Trophoblast cell (in vitro differentiated cells and primary cell): Measurements from ENCODE around the gene VPS4B.
"Not testable (repeated sequence)": the region's sequence is repeated elsewhere in the genome, so short reads cannot be mapped to it uniquely, and the experiment has no call there.

Experiments
- DNase-seq, 2 donors: peaks; one replicate each; pipeline ENCODE4 v3.0.0-alpha.2; 2016
- H2AFZ ChIP-seq: 2 replicates; pipeline ENCODE4 v1.6.1; 2013; ENCODE audit warnings: low read length, moderate library complexity, mild to moderate bottlenecking; ENCODE audit not compliant: insufficient read depth, poor library complexity
- H2AK5ac ChIP-seq: 2 replicates; pipeline ENCODE4 v1.6.1; 2013; ENCODE audit warnings: mild to moderate bottlenecking, low read length
- H2BK120ac ChIP-seq: 2 replicates; pipeline ENCODE4 v1.6.1; 2013; ENCODE audit warnings: low read length, mild to moderate bottlenecking, moderate library complexity; ENCODE audit not compliant: insufficient read depth, poor library complexity
- H2BK12ac ChIP-seq: 2 replicates; pipeline ENCODE4 v1.6.1; 2013; ENCODE audit warnings: mild to moderate bottlenecking, low read length, moderate library complexity
- H2BK5ac ChIP-seq: 2 replicates; pipeline ENCODE4 v1.6.1; 2013; ENCODE audit warnings: low read length, low read depth, moderate library complexity, mild to moderate bottlenecking; ENCODE audit not compliant: poor library complexity
- H3K14ac ChIP-seq: 2 replicates; pipeline ENCODE4 v1.6.1; 2013; ENCODE audit warnings: mild to moderate bottlenecking, low read length
- H3K18ac ChIP-seq: 2 replicates; pipeline ENCODE4 v1.6.1; 2013; ENCODE audit warnings: mild to moderate bottlenecking, low read length
- H3K23ac ChIP-seq: 2 replicates; pipeline ENCODE4 v1.6.1; 2013; ENCODE audit warnings: low read length
- H3K27ac ChIP-seq: 2 replicates; pipeline ENCODE4 v1.5.1; 2013; ENCODE audit warnings: low read depth, mild to moderate bottlenecking, inconsistent platforms, low read length, moderate library complexity
- H3K27me3 ChIP-seq: 2 replicates; pipeline ENCODE4 v1.6.1; 2013; ENCODE audit warnings: inconsistent platforms, mild to moderate bottlenecking, low read length, moderate library complexity; ENCODE audit not compliant: insufficient read depth
- H3K36me3 ChIP-seq, 2 experiments: 1 replicate in 1 of 2; 2 replicates in 1 of 2; pipeline ENCODE4 v1.6.1; 2013; ENCODE audit warnings: low read length in 2 of 2, mild to moderate bottlenecking in 2 of 2, moderate library complexity in 1 of 2; ENCODE audit not compliant: insufficient read depth in 2 of 2, control insufficient read depth in 1 of 2
- H3K4ac ChIP-seq: 2 replicates; pipeline ENCODE4 v1.6.1; 2013; ENCODE audit warnings: low read depth, mild to moderate bottlenecking, low read length, moderate library complexity
- H3K4me1 ChIP-seq, 2 experiments: 1 replicate in 1 of 2; 2 replicates in 1 of 2; pipeline ENCODE4 v1.6.1; 2013; ENCODE audit warnings: low read length in 2 of 2, mild to moderate bottlenecking in 2 of 2, moderate library complexity in 1 of 2; ENCODE audit not compliant: insufficient read depth in 2 of 2, control insufficient read depth in 1 of 2
- H3K4me2 ChIP-seq: 2 replicates; pipeline ENCODE4 v1.6.1; 2013; ENCODE audit warnings: inconsistent platforms, mild to moderate bottlenecking, low read length, moderate library complexity
- H3K4me3 ChIP-seq: 2 replicates; pipeline ENCODE4 v1.5.1; 2013; ENCODE audit warnings: mild to moderate bottlenecking, low read depth, low read length, inconsistent platforms
- H3K79me1 ChIP-seq: one replicate; pipeline ENCODE4 v1.6.1; 2013; ENCODE audit warnings: low read length
- H3K79me2 ChIP-seq: 2 replicates; pipeline ENCODE4 v1.6.1; 2013; ENCODE audit warnings: low read length, mild to moderate bottlenecking; ENCODE audit not compliant: control insufficient read depth, insufficient read depth, poor library complexity
- H3K9ac ChIP-seq: 2 replicates; pipeline ENCODE4 v1.6.1; 2013; ENCODE audit warnings: mild to moderate bottlenecking, low read length
- H3K9me3 ChIP-seq: 2 replicates; pipeline ENCODE4 v1.6.1; 2013; ENCODE audit warnings: low read depth, mild to moderate bottlenecking, control low read depth, inconsistent platforms, low read length; ENCODE audit not compliant: insufficient read depth
- H4K12ac ChIP-seq: 2 replicates; pipeline ENCODE4 v1.6.1; 2013; ENCODE audit warnings: low read depth, mild to moderate bottlenecking, low read length, moderate library complexity
- H4K8ac ChIP-seq: 2 replicates; pipeline ENCODE4 v1.6.1; 2013; ENCODE audit warnings: low read depth, mild to moderate bottlenecking, low read length, moderate library complexity
- H4K91ac ChIP-seq: one replicate; pipeline ENCODE4 v1.6.1; 2013; ENCODE audit warnings: low read depth, mild to moderate bottlenecking, low read length, moderate library complexity
- WGBS: extraction: QIAGEN DNeasy Blood & Tissue Kit; methylation state at CpG from one replicate; pipeline ENCODE4 v1.1.7; 2013; ENCODE audit warnings: missing lambda C conversion rate; ENCODE audit not compliant: insufficient read length, insufficient coverage; ENCODE audit errors: extremely low coverage; 5-methylcytosine and 5-hydroxymethylcytosine counted together

Gene VPS4B

GRCh38 chr18:63365876-63366212, 56.4 kb downstream of the VPS4B start:
- Histone ChIP-seq H2AFZ (no peak overlapping the region), H3K27ac (no peak overlapping the region), H3K23ac (no peak overlapping the region), H3K9ac (peak overlapping the region; percentile 10), H3K4ac (no peak overlapping the region), H4K8ac (peak overlapping the region; percentile 34), H3K4me3 (peak overlapping the region; percentile 90), H3K27me3 (no peaks in the 10 kb centered on the region), H3K4me2 (peak overlapping the region; percentile 56), H3K79me1 (peaks cover 11% of the 10 kb centered on the region), H4K12ac (no peak overlapping the region), H3K4me1 (no peaks in the 10 kb centered on the region), H3K18ac (no peak overlapping the region), H2BK120ac (no peak overlapping the region), H3K14ac (no peak overlapping the region), H3K9me3 (peaks cover 1% of the 10 kb centered on the region), H4K91ac (no peak overlapping the region), H2AK5ac (no peak overlapping the region), H2BK12ac (no peak overlapping the region), H2BK5ac (no peak overlapping the region), H3K36me3 (peaks cover 5 to 11% of the 10 kb centered on the region in 2 experiments), H3K79me2 (peaks cover 8% of the 10 kb centered on the region)
- no peak for DNase-seq
- WGBS, result no CpG with 5 or more reads among the region's 12 CpGs

- Histone ChIP-seq H3K9me3 (peaks cover 1% of the 10 kb centered on the region), H3K4ac (no peak overlapping the region), H4K8ac (no peak overlapping the region), H3K9ac (no peak overlapping the region), H3K27ac (no peak overlapping the region), H3K36me3 (peaks cover 9 to 15% of the 10 kb centered on the region in 2 experiments), H3K14ac (no peak overlapping the region), H4K91ac (no peak overlapping the region), H2BK120ac (no peak overlapping the region), H3K4me3 (no peak overlapping the region), H2AK5ac (no peak overlapping the region), H3K23ac (no peak overlapping the region), H3K79me2 (peaks cover 8% of the 10 kb centered on the region), H3K4me2 (no peak overlapping the region), H2AFZ (no peak overlapping the region), H3K27me3 (no peaks in the 10 kb centered on the region), H3K79me1 (peaks cover 11% of the 10 kb centered on the region), H3K18ac (no peak overlapping the region), H4K12ac (no peak overlapping the region), H2BK5ac (no peak overlapping the region), H3K4me1 (no peaks in the 10 kb centered on the region), H2BK12ac (no peak overlapping the region)
- DNase-seq, result no peak
- WGBS, result no CpG with 5 or more reads among the region's 2 CpGs
These were observed 58.3 kb downstream of the VPS4B start for GRCh38 chr18:63363951-63364350.

GRCh38 chr18:63363420-63363819, 58.9 kb downstream of the VPS4B start:
- H3K27ac ChIP-seq, H3K4ac ChIP-seq, H3K27me3 ChIP-seq, H4K8ac ChIP-seq, H3K9me3 ChIP-seq, H3K9ac ChIP-seq, H3K23ac ChIP-seq, H3K14ac ChIP-seq, H3K4me2 ChIP-seq, H2AFZ ChIP-seq, H4K12ac ChIP-seq, H3K4me3 ChIP-seq, H4K91ac ChIP-seq, H2BK120ac ChIP-seq, DNase-seq, H2BK12ac ChIP-seq, H3K18ac ChIP-seq, H2BK5ac ChIP-seq, H3K79me2 ChIP-seq, H3K4me1 ChIP-seq, H2AK5ac ChIP-seq: not testable (repeated sequence)
- no CpG with 5 or more reads among the region's 2 CpGs for WGBS
- Histone ChIP-seq H3K79me1 (peaks cover 11% of the 10 kb centered on the region), H3K36me3 (peaks cover 13 to 17% of the 10 kb centered on the region in 2 experiments)

DNA sequence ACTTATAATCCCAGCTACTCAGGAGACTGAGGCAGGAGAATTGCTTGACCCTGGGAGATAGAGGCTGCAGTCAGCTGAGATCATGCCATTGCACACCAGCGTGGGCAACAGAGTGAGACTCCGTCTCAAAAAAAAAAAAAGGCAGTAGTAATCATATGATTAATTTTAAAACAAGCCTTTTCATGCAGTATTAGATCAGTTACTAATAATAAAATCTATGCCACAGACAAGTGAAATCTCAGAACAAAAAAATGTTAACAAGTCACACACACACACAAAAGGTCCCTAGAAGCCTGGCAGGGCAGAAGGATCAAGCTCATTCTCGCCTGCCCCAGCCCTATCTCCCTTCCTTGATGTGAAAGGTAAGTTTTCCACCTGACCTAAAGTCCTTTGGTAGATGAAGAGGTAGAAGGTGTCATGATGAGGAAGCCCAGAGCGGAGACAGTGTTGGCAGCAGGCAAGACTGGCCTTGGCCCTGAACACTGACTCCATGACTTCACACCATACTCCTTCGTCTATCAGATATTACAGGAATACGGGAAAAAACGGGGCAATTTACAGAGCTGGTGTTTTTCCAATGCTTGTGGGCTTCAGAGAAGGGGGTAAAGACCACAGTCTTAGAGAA, 65.9 kb downstream of the VPS4B start:
- no peak overlapping the region for H3K23ac ChIP-seq
- no peak overlapping the region for H3K18ac ChIP-seq
- H4K8ac ChIP-seq, result no peak overlapping the region
- WGBS, result no CpG with 5 or more reads among the region's 7 CpGs
- H3K36me3 ChIP-seq, result peaks cover 21 to 36% of the 10 kb centered on the region in 2 experiments
- no peak overlapping the region for H4K91ac ChIP-seq
- H3K4me2 ChIP-seq, result no peak overlapping the region
- no peak overlapping the region for H2BK12ac ChIP-seq
- H3K9ac ChIP-seq, result no peak overlapping the region
- no peak overlapping the region for H3K4me3 ChIP-seq
- peak overlapping the region; percentile 54 for H4K12ac ChIP-seq
- H2AFZ ChIP-seq, result no peak overlapping the region
- H2BK120ac ChIP-seq, result no peak overlapping the region
- no peak overlapping the region for H3K27ac ChIP-seq
- H2AK5ac ChIP-seq, result no peak overlapping the region
- H2BK5ac ChIP-seq, result no peak overlapping the region
- no peaks in the 10 kb centered on the region for H3K27me3 ChIP-seq
- no peaks in the 10 kb centered on the region for H3K79me2 ChIP-seq
- H3K4me1 ChIP-seq, result no peaks in the 10 kb centered on the region
- H3K9me3 ChIP-seq, result no peaks in the 10 kb centered on the region
- no peak overlapping the region for H3K4ac ChIP-seq
- DNase-seq, result no peak
- no peaks in the 10 kb centered on the region for H3K79me1 ChIP-seq
- no peak overlapping the region for H3K14ac ChIP-seq
